GM12865 (cell line): Measurements from ENCODE around the gene NXPH1.

Source experiments
- DNase-seq: peaks from one replicate; pipeline ENCODE4 v3.0.0; 2010; ENCODE audit warnings: low read depth
- H3K4me3 ChIP-seq: 2 replicates; pipeline ENCODE4 v1.5.1; 2011; ENCODE audit warnings: mild to moderate bottlenecking, low read depth, low read length, control low read depth
- CTCF ChIP-seq: IDR thresholded peaks from 2 replicates; pipeline ENCODE4 v1.5.1; 2011; ENCODE audit warnings: low read length, control low read depth, low read depth, inconsistent platforms; ENCODE audit not compliant: insufficient read depth; ENCODE audit errors: missing control alignments

Gene NXPH1

GRCh38 chr7:8516976-8517375, 83.6 kb downstream of the NXPH1 start:
- H3K4me3 ChIP-seq: no peak overlapping the region
- TF ChIP-seq CTCF: no peak

GRCh38 chr7:8528311-8528710, 94.9 kb downstream of the NXPH1 start:
- no peak for DNase-seq
- H3K4me3 ChIP-seq: no peak overlapping the region
- TF ChIP-seq CTCF: no peak

More at GRCh38 chr7:8516976-8517375, 83.6 kb downstream of the NXPH1 start:
- DNase-seq: no peak

GRCh38 chr7:8531991-8532515, 98.6 kb downstream of the NXPH1 start:
- H3K4me3 ChIP-seq: no peak overlapping the region
- no peak for DNase-seq
- no peak for TF ChIP-seq CTCF

- no peak overlapping the region for H3K4me3 ChIP-seq
- DNase-seq: peak; percentile 7
- TF ChIP-seq CTCF: no peak
These were observed 103.0 kb downstream of the NXPH1 start for GRCh38 chr7:8536431-8536830.

- no peak for DNase-seq
- no peak for TF ChIP-seq CTCF
These were observed 115.6 kb downstream of the NXPH1 start for GRCh38 chr7:8549046-8549445.

GRCh38 chr7:8560501-8560900, 127.1 kb downstream of the NXPH1 start:
- no peak for TF ChIP-seq CTCF
- no peak overlapping the region for H3K4me3 ChIP-seq
- DNase-seq: no peak

More at GRCh38 chr7:8549046-8549445, 115.6 kb downstream of the NXPH1 start:
- no peak overlapping the region for H3K4me3 ChIP-seq

GRCh38 chr7:8561449-8561848, 128.0 kb downstream of the NXPH1 start:
- DNase-seq: no peak
- no peak overlapping the region for H3K4me3 ChIP-seq
- TF ChIP-seq CTCF: no peak
